Psoas muscle (tissue), 8 donors: ENCODE measurements around the gene DMD. TPM values are rescaled to one million over a fixed set of nuclear protein-coding genes. Genes with fewer than 3 reads are reported as not detected.

ENCODE experiments used
- ATAC-seq, 4 donors: fragments of 200-7000 bp; cut with Tn5 transposase; one replicate each; pipeline ENCODE4 v1.9.1; 2020; ENCODE audit warnings: moderate library complexity in 3 of 4, mild to moderate bottlenecking in 2 of 4
- DNase-seq, 2 donors: peaks; one replicate each; pipeline ENCODE4 v3.0.0-alpha.2; 2020
- H3K27ac ChIP-seq: fragments of 200-600 bp; one replicate; pipeline ENCODE4 v1.8.0; 2022
- H3K27me3 ChIP-seq, 3 donors: fragments of 200-600 bp in 1 of 3; one replicate each; pipeline versions ENCODE4 v1.6.1 to v1.8.0; 2013 to 2022; ENCODE audit warnings: low read length in 2 of 3, mild to moderate bottlenecking in 2 of 3, moderate library complexity in 1 of 3; ENCODE audit not compliant: insufficient read depth in 3 of 3
- H3K36me3 ChIP-seq, 2 donors: fragments of 200-600 bp in 1 of 2; one replicate each; pipeline versions ENCODE4 v1.6.1 to v1.8.0; 2013 to 2022; ENCODE audit warnings: low read depth in 1 of 2, mild to moderate bottlenecking in 1 of 2, moderate library complexity in 1 of 2; ENCODE audit not compliant: insufficient read depth in 1 of 2
- H3K4me1 ChIP-seq: fragments of 200-600 bp; one replicate; pipeline ENCODE4 v1.8.0; 2022
- H3K4me3 ChIP-seq: fragments of 200-600 bp; one replicate; pipeline ENCODE4 v1.8.0; 2022; ENCODE audit warnings: mild to moderate bottlenecking
- H3K9me3 ChIP-seq: fragments of 200-600 bp; one replicate; pipeline ENCODE4 v1.8.0; 2022
- WGBS, 3 donors: extraction: QIAGEN DNeasy Blood & Tissue Kit; methylation state at CpG; one replicate each; pipeline versions ENCODE4 v1.1.6 to v1.1.7; 2013; 5-methylcytosine and 5-hydroxymethylcytosine counted together
- intact Hi-C, 2 donors: fragments of 100-400 bp; cut with DNase I; formaldehyde crosslinking; loops; one replicate each; pipeline versions ENCODE4 v1.11.0 to v1.14.2; 2022
- polyA plus RNA-seq, 3 donors: library from polyadenylated mRNA; stranded (reverse); fragments of 200-250 nt; gene quantifications; one replicate each; pipeline ENCODE4 v1.2.3, GENCODE V29; 2013
- total RNA-seq, 4 donors: library from RNA; stranded (reverse); fragmentation: NEBNext Ultra II Directional in 2 of 4; extraction: Animal tissue kit (Norgen Biotek cat#: 25700) in 2 of 4; gene quantifications; one replicate each; pipeline versions ENCODE4 v1.2.1 to v1.2.4, GENCODE V29; 2021 to 2023
- TF ChIP-seq, protein P1 (sequence below): fragments of 200-600 bp; IDR thresholded peaks from one replicate; pipeline ENCODE4 v1.8.0; 2022; ENCODE audit warnings: antibody characterized with exemption
- donor health status: healthy with polysubstance abuse.
- donor health status: DM: no; HTN: no; CAD: no; lungs with moderate emphysema.
- donor health status: Bipolar disorder and iron deficiency.
- donor health status: healthy.
- donor health status: DM: yes; HTN: yes; CAD: no.
- donor health status: DM: no; HTN: no; CAD: no.
- donor health status: DM: no; HTN: no; CAD: no.
- donor health status: DM: yes; HTN: yes; CAD: no.

The DMD gene
- total and polyA plus RNA-seq, 7 donors, result 6.8 to 170 (median 86.5) TPM

DNA sequence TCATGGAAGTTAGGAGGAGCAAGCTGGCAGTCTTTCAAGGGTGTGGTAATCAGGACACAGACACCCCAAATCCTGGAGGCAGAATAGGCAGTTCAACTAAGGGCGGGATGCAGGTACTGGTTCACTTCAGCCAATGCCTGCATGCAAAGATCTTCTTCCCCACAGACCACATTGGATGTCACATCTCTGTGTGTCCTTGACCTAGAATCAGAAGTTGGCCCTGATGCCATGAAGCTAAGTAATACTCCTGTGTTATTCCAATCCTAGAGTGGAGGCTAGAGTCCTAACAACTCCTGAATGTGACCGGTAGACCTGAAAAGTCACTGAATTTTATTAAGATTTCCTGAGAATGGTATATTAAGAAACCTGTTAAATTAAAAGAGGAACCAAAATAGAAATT lies 165.5 kb downstream of the DMD start:
- Histone ChIP-seq H3K27ac (peak overlapping the region; percentile 39), H3K27me3 (no peaks in the 10 kb centered on the region), H3K4me3 (no peak overlapping the region), H3K36me3 (no peaks in the 10 kb centered on the region), H3K9me3 (no peaks in the 10 kb centered on the region), H3K4me1 (peaks cover 3% of the 10 kb centered on the region)
- peak in 3 of 4 donors; percentile 44 to 64 (median 64) for ATAC-seq
- TF ChIP-seq, protein P1, sequence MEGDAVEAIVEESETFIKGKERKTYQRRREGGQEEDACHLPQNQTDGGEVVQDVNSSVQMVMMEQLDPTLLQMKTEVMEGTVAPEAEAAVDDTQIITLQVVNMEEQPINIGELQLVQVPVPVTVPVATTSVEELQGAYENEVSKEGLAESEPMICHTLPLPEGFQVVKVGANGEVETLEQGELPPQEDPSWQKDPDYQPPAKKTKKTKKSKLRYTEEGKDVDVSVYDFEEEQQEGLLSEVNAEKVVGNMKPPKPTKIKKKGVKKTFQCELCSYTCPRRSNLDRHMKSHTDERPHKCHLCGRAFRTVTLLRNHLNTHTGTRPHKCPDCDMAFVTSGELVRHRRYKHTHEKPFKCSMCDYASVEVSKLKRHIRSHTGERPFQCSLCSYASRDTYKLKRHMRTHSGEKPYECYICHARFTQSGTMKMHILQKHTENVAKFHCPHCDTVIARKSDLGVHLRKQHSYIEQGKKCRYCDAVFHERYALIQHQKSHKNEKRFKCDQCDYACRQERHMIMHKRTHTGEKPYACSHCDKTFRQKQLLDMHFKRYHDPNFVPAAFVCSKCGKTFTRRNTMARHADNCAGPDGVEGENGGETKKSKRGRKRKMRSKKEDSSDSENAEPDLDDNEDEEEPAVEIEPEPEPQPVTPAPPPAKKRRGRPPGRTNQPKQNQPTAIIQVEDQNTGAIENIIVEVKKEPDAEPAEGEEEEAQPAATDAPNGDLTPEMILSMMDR, result no peak
- intact Hi-C loops, result no loop called here
- no peak for DNase-seq
- 63 to 77% (median 71%) methylated on average over 2 of the region's 2 CpGs for WGBS, 3 donors

DNA sequence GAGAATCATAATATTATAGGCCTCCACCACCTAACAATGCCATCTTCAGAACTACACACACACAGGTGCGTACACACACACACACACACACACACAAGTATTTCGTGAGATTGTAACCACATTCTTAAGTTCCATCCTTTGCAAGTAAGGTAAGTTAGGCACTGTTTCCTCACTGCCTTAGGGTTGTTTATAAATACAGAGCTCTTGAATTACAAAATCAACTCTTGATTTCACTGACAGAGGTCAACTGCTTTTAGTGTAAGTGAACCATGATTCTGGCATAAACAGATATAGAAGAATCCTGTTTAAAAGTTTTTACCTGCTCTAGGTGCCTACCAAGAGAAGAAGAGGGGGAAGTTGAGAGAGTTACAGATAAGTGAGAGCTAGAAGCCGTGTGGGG lies 166.1 kb downstream of the DMD start:
- H3K4me1 ChIP-seq, result peaks cover 3% of the 10 kb centered on the region
- WGBS, 3 donors, result 46 to 86% (median 66%) methylated on average over 3 of the region's 3 CpGs
- H3K9me3 ChIP-seq, result no peaks in the 10 kb centered on the region
- ATAC-seq (peak in 3 of 4 donors; percentile 16 to 58 (median 17)), DNase-seq (no peak)
- H3K36me3 ChIP-seq, result no peaks in the 10 kb centered on the region
- H3K27ac ChIP-seq, result peak overlapping the region; percentile 39
- intact Hi-C loops, result no loop called here
- H3K4me3 ChIP-seq, result no peak overlapping the region
- no peaks in the 10 kb centered on the region for H3K27me3 ChIP-seq
- TF ChIP-seq, protein P1, result no peak

DNA sequence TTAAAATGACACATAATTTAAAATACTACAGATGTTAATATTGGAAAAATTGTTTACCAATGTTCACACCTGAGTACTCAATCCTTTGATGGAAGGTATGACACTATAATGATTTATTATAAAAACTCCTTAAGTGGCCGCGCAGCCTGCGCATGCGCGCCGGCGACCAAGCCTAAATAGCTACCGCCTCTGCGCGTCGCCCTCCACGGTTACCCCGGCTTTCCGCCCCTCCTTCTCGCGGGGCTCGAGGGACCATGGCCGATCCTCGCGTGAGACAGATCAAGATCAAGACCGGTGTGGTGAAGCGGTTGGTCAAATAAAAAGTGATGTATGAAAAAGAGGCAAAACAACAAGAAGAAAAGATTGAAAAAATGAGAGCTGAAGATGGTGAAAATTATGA lies 170.2 kb downstream of the DMD start:
- Histone ChIP-seq H3K9me3 (no peaks in the 10 kb centered on the region), H3K4me3 (no peak overlapping the region), H3K4me1 (peaks cover 7% of the 10 kb centered on the region), H3K27ac (no peak overlapping the region), H3K36me3 (no peaks in the 10 kb centered on the region), H3K27me3 (no peaks in the 10 kb centered on the region)
- 94 to 96% (median 96%) methylated on average over 22 of the region's 22 CpGs for WGBS, 3 donors
- intact Hi-C loops, result no loop called here
- ATAC-seq (no peak), DNase-seq (no peak)
- TF ChIP-seq, protein P1, result no peak

DNA sequence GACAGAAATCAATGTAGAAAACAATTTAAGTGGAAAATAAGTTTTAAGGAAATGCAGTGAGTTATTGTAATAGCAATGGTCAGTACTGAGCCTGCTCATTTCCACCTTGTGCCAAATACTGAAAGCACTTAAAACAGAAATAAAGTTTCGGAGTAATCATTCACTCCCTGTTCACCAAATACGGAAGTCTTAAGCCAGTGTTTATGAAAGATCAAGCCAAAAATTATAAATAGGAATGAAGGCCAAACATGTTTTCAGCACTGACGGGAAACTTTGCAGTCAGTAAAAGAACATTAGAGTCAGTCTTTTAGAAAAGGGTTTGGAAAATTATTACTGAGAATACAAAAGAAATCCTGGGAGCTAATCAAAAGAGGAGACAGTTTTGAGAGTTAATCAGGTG lies 178.6 kb downstream of the DMD start:
- TF ChIP-seq, protein P1, result no peak
- intact Hi-C loops, result no loop called here
- DNase-seq, result no peak
- Histone ChIP-seq H3K4me3 (no peak overlapping the region), H3K4me1 (peaks cover 7% of the 10 kb centered on the region), H3K27ac (peak overlapping the region; percentile 43), H3K27me3 (no peaks in the 10 kb centered on the region), H3K36me3 (no peaks in the 10 kb centered on the region), H3K9me3 (no peaks in the 10 kb centered on the region)
- 35 to 51% (median 36%) methylated on average over 3 of the region's 3 CpGs for WGBS, 3 donors
- no peak for ATAC-seq

DNA sequence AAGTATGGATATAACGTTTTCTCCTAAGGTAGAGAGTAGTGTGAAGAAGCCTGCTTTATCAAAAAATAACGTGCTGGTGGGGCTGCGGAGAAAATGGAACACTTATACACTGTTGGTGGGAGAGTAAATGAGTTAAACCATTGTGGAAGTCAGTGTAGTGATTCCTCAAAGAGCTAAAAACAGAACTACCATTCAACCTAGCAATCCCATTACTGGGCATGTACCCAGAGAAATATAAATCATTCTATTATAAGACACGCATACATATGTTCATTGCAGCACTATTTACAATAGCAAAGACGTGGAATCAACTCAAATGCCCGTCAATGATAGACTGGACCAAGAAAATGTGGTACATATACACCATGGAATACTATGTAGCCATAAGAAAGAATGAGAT lies 196.4 kb downstream of the DMD start:
- H3K27me3 ChIP-seq, result no peaks in the 10 kb centered on the region
- intact Hi-C loops, result no loop called here
- ATAC-seq (peak in 3 of 4 donors; percentile 48 to 85 (median 78)), DNase-seq (no peak)
- 58 to 63% (median 62%) methylated on average over 6 of the region's 6 CpGs for WGBS, 3 donors
- peaks cover 5% of the 10 kb centered on the region for H3K4me1 ChIP-seq
- H3K36me3 ChIP-seq, result no peaks in the 10 kb centered on the region
- H3K9me3 ChIP-seq, result no peaks in the 10 kb centered on the region
- no peak overlapping the region for H3K27ac ChIP-seq
- no peak overlapping the region for H3K4me3 ChIP-seq
- TF ChIP-seq, protein P1, result no peak
